ENCODE measurements around the gene NSRP1.

Gene NSRP1

DNA sequence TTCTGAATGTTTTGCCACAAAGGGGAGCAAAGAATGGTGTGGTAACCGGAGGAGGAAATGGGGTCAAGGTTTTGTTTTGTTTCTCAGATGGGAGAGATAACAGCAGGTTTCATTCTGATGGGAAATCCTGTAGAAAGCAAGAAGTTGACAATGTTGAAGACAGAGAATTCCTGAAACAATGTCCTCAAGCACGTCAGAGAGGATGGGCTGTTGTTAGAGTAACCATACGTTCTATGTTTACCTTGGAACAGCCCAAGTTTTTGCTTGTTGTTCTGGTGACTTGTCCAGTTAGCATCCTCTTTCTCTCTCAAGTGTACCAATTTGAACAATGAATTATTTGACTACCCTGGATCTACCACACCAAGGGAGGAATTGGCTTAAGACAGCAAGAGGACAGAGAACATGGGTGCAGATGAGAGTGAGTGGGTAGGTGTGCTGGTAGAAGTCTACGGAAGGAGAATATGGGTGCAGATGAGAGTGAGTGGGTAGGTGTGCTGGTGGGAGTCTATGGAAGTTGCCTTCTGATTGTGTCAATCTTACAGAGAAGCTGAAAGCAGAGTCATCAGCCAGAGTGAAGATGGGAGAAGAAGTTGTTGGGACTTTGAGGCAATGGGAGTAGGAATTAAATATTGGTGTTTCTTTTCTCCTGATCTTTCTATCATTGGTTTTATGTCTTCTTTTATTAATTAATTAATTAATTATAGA lies 14.8 kb upstream of the NSRP1 start:
- H3K27me3 ChIP-seq (replicated peaks; ENCODE audit: insufficient read depth, low read length) = no peaks in the 10 kb centered on the region
- no peaks in the 10 kb centered on the region for H3K36me3 ChIP-seq (replicated peaks; ENCODE audit: insufficient read depth, low read length)
- H3K4me3 ChIP-seq (ENCODE audit: low read length) = no peak overlapping the region
- H3F3A ChIP-seq (ENCODE audit: insufficient read depth, low read length) = no peaks in the 10 kb centered on the region
- no peaks in the 10 kb centered on the region for H3K9me3 ChIP-seq (replicated peaks; ENCODE audit: insufficient read depth, low read length)
- H3K79me2 ChIP-seq (ENCODE audit: low read length) = no peaks in the 10 kb centered on the region
- H3K9ac ChIP-seq (ENCODE audit: low read length) = no peak overlapping the region
- no peak overlapping the region for H3K27ac ChIP-seq (ENCODE audit: low read length)
- no peaks in the 10 kb centered on the region for H4K20me1 ChIP-seq (ENCODE audit: insufficient read depth, low read length)
- no peak overlapping the region for H3K4me2 ChIP-seq (ENCODE audit: low read depth, low read length)
- H2AFZ ChIP-seq (ENCODE audit: low read length) = no peak overlapping the region
- no peaks in the 10 kb centered on the region for H3K4me1 ChIP-seq (ENCODE audit: low read length)
- TF ChIP-seq CTCF (IDR thresholded peaks at IDR 0.05; ENCODE audit: low read length) (no peak), EZH2phosphoT487 (IDR thresholded peaks at IDR 0.05; ENCODE audit: low read length) (no peak), EZH2 (optimal IDR thresholded peaks at IDR 0.05; ENCODE audit: low read depth, low read length) (no peak)
- DNase-seq = no peak
- no peaks in the 10 kb centered on the region for H3K9me2 ChIP-seq (replicated peaks; ENCODE audit: insufficient read depth, low read length)

- no peaks in the 10 kb centered on the region for H3K4me1 ChIP-seq (ENCODE audit: low read length)
- H3K9me2 ChIP-seq (replicated peaks; ENCODE audit: insufficient read depth, low read length) = no peaks in the 10 kb centered on the region
- H3F3A ChIP-seq (ENCODE audit: insufficient read depth, low read length) = no peaks in the 10 kb centered on the region
- no peaks in the 10 kb centered on the region for H3K9me3 ChIP-seq (replicated peaks; ENCODE audit: insufficient read depth, low read length)
- H3K27me3 ChIP-seq (replicated peaks; ENCODE audit: insufficient read depth, low read length) = no peaks in the 10 kb centered on the region
- no peak for DNase-seq
- H3K9ac ChIP-seq (ENCODE audit: low read length) = no peak overlapping the region
- TF ChIP-seq EZH2phosphoT487 (IDR thresholded peaks at IDR 0.05; ENCODE audit: low read length) (no peak), EZH2 (optimal IDR thresholded peaks at IDR 0.05; ENCODE audit: low read depth, low read length) (no peak), CTCF (IDR thresholded peaks at IDR 0.05; ENCODE audit: low read length) (no peak)
- no peak overlapping the region for H3K27ac ChIP-seq (ENCODE audit: low read length)
- H2AFZ ChIP-seq (ENCODE audit: low read length) = no peak overlapping the region
- H3K79me2 ChIP-seq (ENCODE audit: low read length) = no peaks in the 10 kb centered on the region
- H3K4me3 ChIP-seq (ENCODE audit: low read length) = no peak overlapping the region
- H3K36me3 ChIP-seq (replicated peaks; ENCODE audit: insufficient read depth, low read length) = no peaks in the 10 kb centered on the region
- H4K20me1 ChIP-seq (ENCODE audit: insufficient read depth, low read length) = no peaks in the 10 kb centered on the region
- no peak overlapping the region for H3K4me2 ChIP-seq (ENCODE audit: low read depth, low read length)
Measured at GRCh38 chr17:30103921-30104320, 12.7 kb upstream of the NSRP1 start.

DNA sequence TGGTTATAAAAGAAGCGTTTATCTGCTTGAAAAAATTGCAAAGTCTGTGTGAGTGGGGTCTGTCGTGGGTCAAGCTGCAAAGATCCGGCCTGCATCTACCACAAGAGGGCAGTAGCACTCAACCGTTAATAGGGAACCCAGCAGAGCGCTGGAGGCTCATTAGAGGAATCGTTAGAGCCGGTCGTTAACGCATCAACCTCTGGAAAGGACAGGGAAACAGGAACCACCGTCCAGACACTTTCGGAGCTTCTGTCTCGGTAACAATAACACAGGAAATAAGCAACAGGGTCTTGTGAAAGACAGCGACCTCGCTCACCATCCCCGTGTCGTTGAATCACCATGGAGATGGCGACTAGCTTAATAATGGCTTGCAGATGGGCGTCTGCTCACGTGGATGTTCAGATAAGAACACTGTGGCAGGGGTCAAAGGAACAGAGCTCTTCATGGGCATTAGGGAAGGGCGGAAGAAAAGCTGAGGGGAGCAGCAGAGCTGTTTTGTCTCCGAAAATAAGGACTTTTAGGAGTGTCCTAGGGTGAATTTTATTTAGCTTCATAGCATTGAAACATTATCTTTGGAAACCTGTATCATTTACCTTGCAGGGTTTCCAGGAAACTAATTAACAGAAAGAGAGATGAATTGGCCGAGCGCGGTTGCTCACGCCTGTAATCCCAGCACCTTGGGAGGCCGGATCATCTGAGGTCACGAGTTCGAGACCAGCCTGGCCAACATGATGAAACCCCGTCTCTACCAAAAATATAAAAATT lies 11.9 kb upstream of the NSRP1 start:
- Histone ChIP-seq H2AFZ (ENCODE audit: low read length) (peak overlapping the region; percentile 43), H3K9me2 (replicated peaks; ENCODE audit: insufficient read depth, low read length) (no peaks in the 10 kb centered on the region), H4K20me1 (ENCODE audit: insufficient read depth, low read length) (no peaks in the 10 kb centered on the region), H3K9me3 (replicated peaks; ENCODE audit: insufficient read depth, low read length) (no peaks in the 10 kb centered on the region), H3K27ac (ENCODE audit: low read length) (no peak overlapping the region), H3K4me1 (ENCODE audit: low read length) (no peaks in the 10 kb centered on the region), H3K9ac (ENCODE audit: low read length) (no peak overlapping the region), H3K36me3 (replicated peaks; ENCODE audit: insufficient read depth, low read length) (no peaks in the 10 kb centered on the region), H3K4me2 (ENCODE audit: low read depth, low read length) (peak overlapping the region; percentile 44), H3F3A (ENCODE audit: insufficient read depth, low read length) (no peaks in the 10 kb centered on the region), H3K27me3 (replicated peaks; ENCODE audit: insufficient read depth, low read length) (no peaks in the 10 kb centered on the region), H3K79me2 (ENCODE audit: low read length) (no peaks in the 10 kb centered on the region), H3K4me3 (ENCODE audit: low read length) (peak overlapping the region; percentile 46)
- no peak for TF ChIP-seq EZH2 (optimal IDR thresholded peaks at IDR 0.05; ENCODE audit: low read depth, low read length)
- TF ChIP-seq EZH2phosphoT487 (IDR thresholded peaks at IDR 0.05; ENCODE audit: low read length) = no peak
- peak; percentile 89 for TF ChIP-seq CTCF (IDR thresholded peaks at IDR 0.05; ENCODE audit: low read length)
- peak; percentile 80 for DNase-seq
